Astrocyte (in vitro differentiated cells and primary cell): Measurements from ENCODE around the gene KCNH2.

Source experiments
- EZH2 ChIP-seq: IDR thresholded peaks from 2 replicates; pipeline ENCODE4 v1.6.1; 2012; ENCODE audit warnings: mild to moderate bottlenecking, low read length, inconsistent platforms; ENCODE audit not compliant: insufficient read depth
- TF ChIP-seq, protein P1 (sequence below): IDR thresholded peaks from 2 replicates; pipeline ENCODE4 v1.5.1; 2011; ENCODE audit warnings: low read depth, mild to moderate bottlenecking, inconsistent platforms, low read length, moderate library complexity; ENCODE audit not compliant: insufficient read depth

DNA sequence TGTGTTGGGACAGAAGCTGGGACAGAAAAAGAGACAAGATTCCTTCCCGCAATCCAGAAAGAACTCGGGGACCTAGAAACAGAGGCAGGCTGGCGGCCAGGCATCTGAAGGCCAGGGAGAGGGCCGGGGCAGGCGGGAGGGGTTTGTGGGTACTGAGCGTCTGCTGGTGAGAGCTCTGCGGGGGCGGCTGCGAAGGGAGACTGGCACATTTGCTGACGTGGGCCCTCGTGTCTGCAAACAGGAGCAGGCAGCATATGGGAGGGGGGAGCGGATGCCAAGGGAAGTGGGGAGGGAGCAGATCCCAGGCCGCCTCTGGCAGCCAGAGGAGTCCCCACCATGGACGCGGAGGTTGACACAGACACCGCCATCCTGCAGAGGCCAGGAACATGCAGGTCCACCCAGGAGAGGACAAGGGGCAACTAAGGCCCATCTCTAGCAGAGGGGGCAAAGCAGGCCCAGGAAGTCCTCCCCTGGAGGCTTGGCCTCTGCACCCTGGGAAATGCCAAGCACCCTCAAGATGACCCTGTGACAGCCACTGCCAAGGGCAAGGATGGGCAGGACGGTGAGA, 32.2 kb downstream of the KCNH2 start:
- TF ChIP-seq, protein P1, sequence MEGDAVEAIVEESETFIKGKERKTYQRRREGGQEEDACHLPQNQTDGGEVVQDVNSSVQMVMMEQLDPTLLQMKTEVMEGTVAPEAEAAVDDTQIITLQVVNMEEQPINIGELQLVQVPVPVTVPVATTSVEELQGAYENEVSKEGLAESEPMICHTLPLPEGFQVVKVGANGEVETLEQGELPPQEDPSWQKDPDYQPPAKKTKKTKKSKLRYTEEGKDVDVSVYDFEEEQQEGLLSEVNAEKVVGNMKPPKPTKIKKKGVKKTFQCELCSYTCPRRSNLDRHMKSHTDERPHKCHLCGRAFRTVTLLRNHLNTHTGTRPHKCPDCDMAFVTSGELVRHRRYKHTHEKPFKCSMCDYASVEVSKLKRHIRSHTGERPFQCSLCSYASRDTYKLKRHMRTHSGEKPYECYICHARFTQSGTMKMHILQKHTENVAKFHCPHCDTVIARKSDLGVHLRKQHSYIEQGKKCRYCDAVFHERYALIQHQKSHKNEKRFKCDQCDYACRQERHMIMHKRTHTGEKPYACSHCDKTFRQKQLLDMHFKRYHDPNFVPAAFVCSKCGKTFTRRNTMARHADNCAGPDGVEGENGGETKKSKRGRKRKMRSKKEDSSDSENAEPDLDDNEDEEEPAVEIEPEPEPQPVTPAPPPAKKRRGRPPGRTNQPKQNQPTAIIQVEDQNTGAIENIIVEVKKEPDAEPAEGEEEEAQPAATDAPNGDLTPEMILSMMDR, result no peak
- no peak for TF ChIP-seq EZH2
